NCI-H1092 treated with DMSO at 0.1 percent for 48 hours (cell line): ENCODE results near the gene NUFIP2.
"Not testable (repeated sequence)": the region's sequence is repeated elsewhere in the genome, so short reads cannot be mapped to it uniquely, and the experiment has no call there.

Source experiments
- DNase-seq: peaks from one replicate; lab custom pipeline; 2025; lab: John Stamatoyannopoulos, UW

Gene NUFIP2

GRCh38 chr17:29293890-29294579, at the start of gene NUFIP2:
Gene NUFIP2, minus strand, starts transcription at chr17:29294148. Its CDS starts 89 bp downstream, at chr17:29294059.
- DNase-seq, result peak; percentile 98

GRCh38 chr17:29342158-29342765, 48.3 kb upstream of the NUFIP2 start:
- DNase-seq, result no peak

DNA sequence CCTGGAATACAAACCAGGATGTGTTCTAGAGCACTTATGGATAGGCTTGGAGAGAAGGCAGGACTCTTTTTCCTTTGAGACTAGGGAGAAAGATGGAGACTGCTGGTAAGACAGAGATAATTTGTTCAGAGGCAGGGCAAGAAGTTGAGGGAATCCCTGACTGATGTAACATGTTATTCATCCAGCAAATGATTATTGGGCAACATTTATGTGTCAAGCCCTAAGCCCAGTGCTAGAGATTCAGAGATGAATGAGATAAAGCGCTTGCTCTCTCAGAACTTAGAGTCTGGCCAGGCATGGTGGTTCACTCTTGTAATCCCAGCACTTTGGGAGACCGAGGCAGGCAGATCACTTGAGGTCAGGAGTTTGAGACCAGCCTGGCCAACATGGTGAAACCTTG, 47.8 kb upstream of the NUFIP2 start:
- no peak for DNase-seq

DNA sequence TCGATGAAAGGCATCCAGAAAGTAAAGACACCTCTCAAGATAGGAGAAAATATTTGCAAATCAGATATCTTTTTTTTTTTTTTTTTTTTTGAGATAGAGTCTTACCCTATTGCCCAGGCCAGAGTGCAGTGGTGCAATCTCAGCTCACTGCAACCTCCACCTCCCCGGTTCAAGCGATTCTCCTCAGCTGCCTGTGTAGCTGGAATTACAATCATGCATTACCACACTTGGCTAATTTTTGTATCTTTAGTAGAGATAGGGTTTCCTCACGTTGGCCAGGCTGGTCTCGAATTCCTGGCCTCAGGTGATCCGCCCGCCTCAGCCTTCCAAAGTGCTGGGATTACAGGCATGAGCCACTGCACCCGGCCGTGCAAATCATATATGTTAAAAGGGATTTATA, 45.1 kb upstream of the NUFIP2 start:
- not testable (repeated sequence) for DNase-seq

- DNase-seq, result no peak
Measured at GRCh38 chr17:29331708-29332085, 37.7 kb upstream of the NUFIP2 start.

GRCh38 chr17:29331075-29331707, 37.2 kb upstream of the NUFIP2 start:
- DNase-seq, result no peak

DNA sequence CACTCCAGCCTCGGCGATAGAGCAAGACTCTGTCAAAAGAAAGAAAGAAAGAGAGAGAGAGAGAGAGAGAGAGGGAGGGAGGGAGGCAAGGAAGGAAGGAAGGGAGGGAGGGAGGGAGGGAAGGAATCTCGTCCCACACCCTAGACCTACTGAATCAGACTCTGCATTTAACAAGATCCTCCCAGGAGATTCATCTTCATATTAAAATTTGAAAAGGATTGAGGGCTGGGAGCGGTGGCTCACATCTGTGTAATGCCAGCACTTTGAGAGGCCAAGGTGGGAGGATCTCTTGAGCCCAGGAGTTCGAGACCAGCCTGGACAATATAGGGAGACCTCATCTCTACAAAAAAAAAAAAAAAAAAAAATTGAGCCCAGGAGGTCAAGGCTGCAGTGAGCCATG, 33.5 kb upstream of the NUFIP2 start:
- no peak for DNase-seq

- DNase-seq, result no peak
Measured at GRCh38 chr17:29326023-29326813, 32.3 kb upstream of the NUFIP2 start.

DNA sequence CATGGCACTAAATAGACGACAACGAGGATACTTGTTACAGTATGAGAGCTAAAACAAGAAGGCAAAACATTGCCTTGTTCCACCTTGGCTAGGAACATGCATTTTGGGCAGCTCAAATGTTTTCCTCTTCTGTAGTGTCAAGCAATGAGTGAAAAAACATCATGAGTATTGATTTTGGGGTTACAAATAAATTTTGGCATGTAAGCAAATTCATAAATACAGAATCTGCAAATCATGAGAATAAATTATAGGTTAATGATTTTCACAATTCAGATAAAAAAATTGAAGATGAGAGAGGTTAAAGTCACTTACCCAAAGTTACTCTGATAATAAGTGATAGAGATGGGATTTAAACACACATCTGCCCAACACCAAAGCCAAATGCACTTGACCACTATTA, 28.4 kb upstream of the NUFIP2 start:
- DNase-seq, result no peak

- no peak for DNase-seq
Measured at GRCh38 chr17:29303386-29303785, 9.4 kb upstream of the NUFIP2 start.

DNA sequence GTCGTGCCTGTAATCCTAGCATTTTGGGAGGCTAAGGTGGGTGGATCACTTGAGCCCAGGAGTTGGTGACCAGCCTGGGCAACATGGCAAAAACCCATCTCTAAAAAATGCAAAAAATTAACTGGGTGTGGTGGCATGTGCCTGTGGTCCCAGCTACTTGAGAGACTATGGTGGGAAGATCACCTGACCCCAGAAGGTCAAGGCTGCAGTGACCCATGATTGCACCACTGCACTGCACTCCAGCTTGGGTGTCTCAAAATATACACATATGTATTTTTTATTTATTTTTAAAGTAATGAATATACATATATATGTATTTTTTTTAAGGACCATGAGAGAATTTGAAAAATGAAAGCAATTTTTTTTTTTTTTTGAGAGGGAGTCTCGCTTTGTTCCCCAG, 5.1 kb upstream of the NUFIP2 start:
- no peak for DNase-seq

- DNase-seq, result no peak
Measured at GRCh38 chr17:29295420-29295819, 1.5 kb upstream of the NUFIP2 start.

DNA sequence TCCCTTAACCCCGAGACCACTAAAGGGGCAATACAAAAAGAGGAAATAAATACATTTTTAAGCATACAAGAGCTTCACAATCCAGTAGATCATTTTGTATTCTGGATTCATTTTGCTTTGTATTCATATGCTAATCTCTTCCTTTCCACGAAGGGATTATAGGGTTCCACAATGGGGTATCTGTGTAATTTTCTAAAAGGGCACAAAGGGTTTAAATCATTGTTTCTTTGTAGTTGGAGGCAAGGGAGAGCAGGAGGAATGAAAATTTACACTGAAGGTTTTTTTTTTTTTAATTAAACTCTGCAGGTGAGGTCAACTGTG, 592 bp upstream of the NUFIP2 start:
- DNase-seq, result no peak

DNA sequence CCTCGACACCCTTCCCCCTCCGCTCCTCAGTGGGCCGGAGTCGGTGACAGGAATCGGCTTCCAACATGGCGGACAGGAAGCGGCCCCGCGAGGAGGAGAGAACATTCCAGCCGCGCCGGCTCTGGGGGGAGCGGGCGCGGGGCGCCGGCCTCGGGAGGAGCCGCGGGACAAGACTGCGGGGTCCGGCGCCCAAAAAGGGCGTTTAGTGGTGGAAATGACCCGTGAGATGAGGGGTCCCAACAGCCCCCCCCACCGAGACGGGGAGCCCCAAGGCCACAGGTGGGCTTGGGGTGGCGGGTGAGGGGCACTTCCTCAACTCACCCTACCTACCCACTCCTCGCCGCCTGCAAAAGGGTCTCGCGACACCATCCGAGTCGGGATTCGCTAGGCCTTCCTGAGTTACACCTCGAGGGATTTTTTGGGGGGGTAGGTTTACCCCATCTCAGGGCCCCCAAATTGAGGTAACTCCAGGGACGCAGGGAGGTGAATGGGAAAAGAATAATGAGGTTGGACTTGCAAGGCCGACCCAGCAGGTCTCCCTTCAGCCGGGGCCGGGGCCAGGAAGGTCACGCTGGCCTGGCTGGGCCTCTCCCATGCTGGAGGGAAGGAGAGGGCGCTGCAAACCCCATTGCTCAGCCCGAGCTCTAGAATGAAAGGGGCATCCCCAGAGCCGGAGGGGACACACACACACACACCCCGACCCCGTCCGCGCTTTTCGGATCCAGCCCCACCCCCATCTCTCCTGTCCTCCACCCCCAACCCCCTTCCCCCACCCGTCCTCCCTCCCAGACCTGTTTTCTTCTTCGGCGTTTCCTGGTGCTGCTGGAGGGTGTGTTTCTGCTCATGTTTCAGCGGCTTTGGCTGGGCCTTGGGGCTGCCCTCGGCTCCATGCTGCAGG, 707 bp downstream of the NUFIP2 start:
- peak; percentile 62 for DNase-seq

DNA sequence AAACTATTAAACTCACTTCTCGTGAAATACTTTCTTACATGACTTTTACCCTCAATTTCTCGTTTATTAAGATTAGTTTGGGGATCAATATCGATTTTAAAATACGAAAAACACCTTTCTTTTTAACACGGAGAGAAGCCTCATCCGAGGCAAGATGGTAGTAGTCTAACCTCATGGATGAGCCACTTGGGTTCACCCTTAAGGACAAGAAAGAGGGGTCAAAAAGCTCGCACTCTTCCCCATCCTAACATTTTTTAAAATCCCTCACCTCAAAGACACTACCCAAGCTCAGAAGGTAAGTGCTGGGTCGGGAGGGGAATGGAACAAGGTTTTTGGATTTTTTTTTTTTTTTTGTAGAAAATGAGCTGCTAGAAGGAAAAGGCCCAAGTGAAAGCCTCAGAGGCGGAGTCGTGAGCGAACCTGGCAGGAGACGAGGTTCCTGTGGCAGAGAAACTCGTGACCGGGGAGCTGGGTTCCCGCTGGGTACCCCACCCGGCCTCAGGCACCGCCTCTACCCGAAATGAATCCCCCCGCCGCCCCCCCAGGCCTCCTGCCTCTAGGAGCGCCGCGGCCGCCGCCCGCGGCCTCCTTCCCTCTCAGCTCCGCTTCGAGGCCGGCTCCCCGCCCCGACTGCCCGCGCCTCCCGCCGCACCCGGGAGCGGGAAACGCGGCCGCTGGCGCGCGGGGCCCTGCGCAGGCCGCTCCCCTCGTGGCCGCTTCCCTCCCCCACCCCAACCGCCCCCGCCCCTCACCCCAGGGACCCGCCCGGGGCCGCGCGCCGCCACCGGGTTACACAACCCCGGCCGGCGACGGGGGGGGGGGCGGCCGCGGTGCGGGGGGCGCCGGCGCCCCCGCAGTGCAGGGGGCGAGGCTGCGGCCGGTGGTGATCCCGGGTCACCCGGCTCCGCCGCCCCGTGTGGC, 1.6 kb downstream of the NUFIP2 start:
- DNase-seq, result peak; percentile 42

DNA sequence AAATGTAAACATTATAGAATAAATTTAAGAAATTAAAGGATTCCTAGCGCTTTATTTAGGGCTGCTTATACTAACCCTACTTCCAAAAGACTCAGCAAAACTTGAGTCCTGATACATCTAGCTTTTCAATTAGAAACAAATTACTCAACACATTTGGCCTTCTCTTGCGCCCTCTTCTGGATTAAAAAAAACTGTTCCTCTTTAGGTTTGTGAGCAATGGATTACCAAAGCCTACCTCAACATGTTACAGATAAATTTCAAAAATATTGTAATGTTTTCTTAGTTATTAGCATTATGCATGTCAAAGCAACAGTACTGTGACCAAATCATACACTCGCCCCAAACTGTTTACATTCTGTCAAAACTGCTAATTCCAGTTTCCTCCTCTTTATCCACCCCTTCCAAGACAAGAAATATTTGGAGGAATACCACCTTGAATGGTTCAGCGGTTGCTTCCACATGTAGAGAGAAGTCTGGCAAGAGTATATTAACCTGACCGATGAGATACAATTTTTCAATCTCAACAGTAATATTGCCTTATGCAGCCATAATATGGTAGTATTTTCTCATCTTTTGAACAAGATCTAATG, 2.7 kb downstream of the NUFIP2 start:
- DNase-seq, result peak; percentile 44

- no peak for DNase-seq
Measured at GRCh38 chr17:29289852-29290251, 4.1 kb downstream of the NUFIP2 start.

- DNase-seq, result no peak
Measured at GRCh38 chr17:29283961-29284360, 10.0 kb downstream of the NUFIP2 start.

- no peak for DNase-seq
Measured at GRCh38 chr17:29283496-29283895, 10.5 kb downstream of the NUFIP2 start.

GRCh38 chr17:29279397-29280070, 14.4 kb downstream of the NUFIP2 start:
- no peak for DNase-seq
